ENCODE measurements around the gene GCK. TPM values are rescaled to one million over a fixed set of nuclear protein-coding genes. Genes with fewer than 3 reads are reported as not detected.
"Not testable (repeated sequence)": the region's sequence is repeated elsewhere in the genome, so short reads cannot be mapped to it uniquely, and the experiment has no call there.

GCK gene
- total RNA-seq, 1 donor from 2014 or later: 2.4 TPM

DNA sequence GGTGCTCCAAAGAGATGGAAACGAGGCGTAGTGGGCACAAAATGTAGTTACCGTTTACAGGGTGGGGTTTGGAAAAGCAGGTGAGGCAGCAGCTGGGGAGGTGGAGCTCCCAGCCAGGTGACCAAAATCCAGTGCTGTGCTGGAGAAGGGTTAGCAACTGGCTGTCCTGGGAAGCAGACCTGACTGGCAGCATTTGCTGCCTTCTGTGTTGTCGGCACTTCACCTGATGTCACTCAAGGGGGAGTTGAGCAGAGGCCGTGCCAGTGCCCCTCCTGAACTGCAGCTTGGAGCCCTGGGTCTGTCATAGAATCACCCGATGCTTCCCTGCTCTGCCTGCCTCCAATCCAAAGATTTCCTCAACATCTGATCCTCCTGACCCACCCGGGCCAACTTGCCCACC lies 12.8 kb downstream of the GCK start:
- H3K4me1 Mint-ChIP-seq (ENCODE audit: low read depth): no peaks in the 10 kb centered on the region
- intact Hi-C loops (cut with micrococcal nuclease): no loop called here
- H3K4me3 Mint-ChIP-seq: no peak overlapping the region
- no peak overlapping the region for H3K27ac Mint-ChIP-seq
- no peaks in the 10 kb centered on the region for H3K9me3 Mint-ChIP-seq
- H3K36me3 Mint-ChIP-seq (ENCODE audit: low read depth): no peaks in the 10 kb centered on the region
- no peak for DNase-seq (ENCODE audit: low spot score)
- peaks cover 21% of the 10 kb centered on the region for H3K27me3 Mint-ChIP-seq (ENCODE audit: insufficient read depth)

DNA sequence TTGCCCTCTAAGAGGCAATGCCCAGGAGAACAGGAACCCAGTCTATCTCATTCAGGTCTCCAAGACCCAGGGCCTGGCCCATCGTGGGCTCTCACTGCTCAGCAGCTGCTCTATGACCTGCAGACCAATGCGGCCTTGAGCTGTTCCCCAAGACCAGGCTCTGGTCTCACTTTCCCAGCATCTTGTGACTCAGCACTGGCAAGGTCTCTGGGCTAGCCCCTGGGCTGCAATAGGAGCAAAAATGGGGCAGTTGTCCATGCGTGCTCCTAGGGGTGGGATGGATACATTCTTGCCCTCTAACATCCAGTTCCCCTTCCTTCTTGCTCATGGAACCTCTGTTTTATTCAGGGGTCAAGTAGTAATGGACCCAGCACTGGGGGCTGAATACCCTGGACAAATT lies 13.5 kb downstream of the GCK start:
- peaks cover 21% of the 10 kb centered on the region for H3K27me3 Mint-ChIP-seq (ENCODE audit: insufficient read depth)
- no peaks in the 10 kb centered on the region for H3K9me3 Mint-ChIP-seq
- no peak for DNase-seq (ENCODE audit: low spot score)
- intact Hi-C loops (cut with micrococcal nuclease): no loop called here
- H3K36me3 Mint-ChIP-seq (ENCODE audit: low read depth): no peaks in the 10 kb centered on the region
- H3K4me1 Mint-ChIP-seq (ENCODE audit: low read depth): no peaks in the 10 kb centered on the region
- H3K27ac Mint-ChIP-seq: no peak overlapping the region
- no peak overlapping the region for H3K4me3 Mint-ChIP-seq

GRCh38 chr7:44174694-44174948 lies 14.6 kb downstream of the GCK start:
- H3K36me3 Mint-ChIP-seq (ENCODE audit: low read depth); DNase-seq (ENCODE audit: low spot score); H3K9me3 Mint-ChIP-seq; H3K4me1 Mint-ChIP-seq (ENCODE audit: low read depth); H3K4me3 Mint-ChIP-seq; intact Hi-C loops (cut with micrococcal nuclease); H3K27ac Mint-ChIP-seq: not testable (repeated sequence)
- peaks cover 19% of the 10 kb centered on the region for H3K27me3 Mint-ChIP-seq (ENCODE audit: insufficient read depth)

- no peak overlapping the region for H3K4me3 Mint-ChIP-seq
- no peak overlapping the region for H3K27ac Mint-ChIP-seq
- no peaks in the 10 kb centered on the region for H3K36me3 Mint-ChIP-seq (ENCODE audit: low read depth)
- intact Hi-C loops (cut with micrococcal nuclease): no loop called here
- DNase-seq (ENCODE audit: low spot score): no peak
- no peaks in the 10 kb centered on the region for H3K9me3 Mint-ChIP-seq
- H3K4me1 Mint-ChIP-seq (ENCODE audit: low read depth): no peaks in the 10 kb centered on the region
- H3K27me3 Mint-ChIP-seq (ENCODE audit: insufficient read depth): peaks cover 16% of the 10 kb centered on the region
Observed at GRCh38 chr7:44173911-44174693, 15.1 kb downstream of the GCK start.

DNA sequence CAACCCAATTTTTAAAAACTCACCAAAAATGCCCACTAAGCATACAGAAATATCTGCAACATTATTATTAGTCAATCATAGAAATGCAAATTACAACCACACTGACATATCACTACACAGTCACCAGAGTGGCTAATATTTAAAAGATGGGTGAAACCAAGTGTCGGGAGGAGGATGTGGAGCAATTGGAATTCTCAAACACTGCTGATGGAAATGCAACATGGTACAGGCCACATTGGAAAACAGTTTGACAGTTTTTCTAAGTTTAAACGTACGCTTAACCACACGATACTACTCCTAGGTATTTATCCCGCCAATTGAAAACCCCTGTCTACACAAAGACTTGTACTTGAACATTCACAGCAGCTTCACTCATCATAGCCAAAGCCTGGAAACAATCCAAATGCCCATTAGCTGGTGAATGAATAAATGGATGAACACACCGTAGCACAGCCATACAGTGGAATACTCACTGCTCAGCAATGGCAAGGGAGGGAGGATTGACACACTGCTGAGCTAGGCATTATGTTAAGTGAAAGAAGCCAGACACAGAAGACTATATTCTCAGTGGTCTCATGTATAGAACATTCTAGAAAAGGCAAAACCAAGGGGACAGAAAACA lies 16.3 kb downstream of the GCK start:
- H3K9me3 Mint-ChIP-seq: no peaks in the 10 kb centered on the region
- DNase-seq (ENCODE audit: low spot score): no peak
- H3K27me3 Mint-ChIP-seq (ENCODE audit: insufficient read depth): peaks cover 16% of the 10 kb centered on the region
- H3K4me3 Mint-ChIP-seq: no peak overlapping the region
- H3K36me3 Mint-ChIP-seq (ENCODE audit: low read depth): no peaks in the 10 kb centered on the region
- intact Hi-C loops (cut with micrococcal nuclease): no loop called here
- H3K27ac Mint-ChIP-seq: no peak overlapping the region
- no peaks in the 10 kb centered on the region for H3K4me1 Mint-ChIP-seq (ENCODE audit: low read depth)

- no peak for DNase-seq (ENCODE audit: low spot score)
- H3K36me3 Mint-ChIP-seq (ENCODE audit: low read depth): no peaks in the 10 kb centered on the region
- H3K9me3 Mint-ChIP-seq: no peaks in the 10 kb centered on the region
- no peak overlapping the region for H3K4me3 Mint-ChIP-seq
- intact Hi-C loops (cut with micrococcal nuclease): no loop called here
- peaks cover 16% of the 10 kb centered on the region for H3K27me3 Mint-ChIP-seq (ENCODE audit: insufficient read depth)
- H3K4me1 Mint-ChIP-seq (ENCODE audit: low read depth): no peaks in the 10 kb centered on the region
- no peak overlapping the region for H3K27ac Mint-ChIP-seq
Observed at GRCh38 chr7:44172352-44172751, 16.9 kb downstream of the GCK start.

DNA sequence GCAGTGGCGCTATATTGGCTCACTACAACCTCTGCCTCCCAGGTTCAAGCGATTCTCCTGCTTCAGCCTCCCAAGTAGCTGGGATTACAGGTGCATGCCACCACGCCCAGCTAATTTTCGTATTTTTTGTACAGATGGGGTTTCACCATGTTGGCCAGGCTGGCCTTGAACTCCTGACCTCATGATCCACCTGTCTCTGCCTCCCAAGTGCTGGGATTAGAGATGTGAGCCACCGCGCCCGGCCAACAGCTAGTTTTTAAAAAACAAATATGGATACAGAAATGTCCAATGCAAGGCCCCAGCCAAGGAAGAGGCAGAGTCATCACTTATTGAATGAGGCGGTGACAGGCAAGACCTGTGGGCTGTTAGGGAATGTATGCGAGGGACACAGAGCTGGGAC lies 17.3 kb downstream of the GCK start:
- intact Hi-C loops (cut with micrococcal nuclease); DNase-seq (ENCODE audit: low spot score); H3K4me3 Mint-ChIP-seq; H3K4me1 Mint-ChIP-seq (ENCODE audit: low read depth); H3K27ac Mint-ChIP-seq; H3K9me3 Mint-ChIP-seq; H3K36me3 Mint-ChIP-seq (ENCODE audit: low read depth): not testable (repeated sequence)
- peaks cover 16% of the 10 kb centered on the region for H3K27me3 Mint-ChIP-seq (ENCODE audit: insufficient read depth)

DNA sequence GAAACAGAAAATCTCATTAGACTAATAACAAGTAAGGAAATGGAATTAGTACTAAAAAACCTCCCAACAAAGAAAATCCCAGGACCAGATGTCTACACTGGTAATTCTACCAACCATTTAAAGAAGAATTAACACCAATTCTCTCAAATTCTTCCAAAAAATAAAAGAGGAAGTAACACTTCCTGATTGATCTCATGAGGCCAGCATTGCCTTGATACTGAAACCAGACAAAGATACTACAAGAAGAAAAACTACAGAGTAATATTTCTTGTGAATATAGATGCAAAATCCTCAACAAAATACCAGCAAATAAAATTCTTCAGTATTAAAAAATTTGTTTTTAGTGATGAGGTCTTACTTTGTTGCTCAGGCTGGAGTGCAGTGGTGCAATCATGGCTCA lies 21.3 kb downstream of the GCK start:
- no peak for DNase-seq (ENCODE audit: low spot score)
- Mint-ChIP-seq H3K4me3 (no peak overlapping the region), H3K4me1 (ENCODE audit: low read depth) (no peaks in the 10 kb centered on the region), H3K9me3 (no peaks in the 10 kb centered on the region), H3K27me3 (ENCODE audit: insufficient read depth) (peaks cover 10% of the 10 kb centered on the region), H3K27ac (no peak overlapping the region), H3K36me3 (ENCODE audit: low read depth) (no peaks in the 10 kb centered on the region)
- intact Hi-C loops (cut with micrococcal nuclease): no loop called here

- peaks cover 6% of the 10 kb centered on the region for H3K27me3 Mint-ChIP-seq (ENCODE audit: insufficient read depth)
- no peak overlapping the region for H3K27ac Mint-ChIP-seq
- no peaks in the 10 kb centered on the region for H3K36me3 Mint-ChIP-seq (ENCODE audit: low read depth)
- no peak overlapping the region for H3K4me3 Mint-ChIP-seq
- intact Hi-C loops (cut with micrococcal nuclease): no loop called here
- no peaks in the 10 kb centered on the region for H3K4me1 Mint-ChIP-seq (ENCODE audit: low read depth)
- no peak for DNase-seq (ENCODE audit: low spot score)
- H3K9me3 Mint-ChIP-seq: no peaks in the 10 kb centered on the region
Observed at GRCh38 chr7:44163591-44163990, 25.6 kb downstream of the GCK start.

DNA sequence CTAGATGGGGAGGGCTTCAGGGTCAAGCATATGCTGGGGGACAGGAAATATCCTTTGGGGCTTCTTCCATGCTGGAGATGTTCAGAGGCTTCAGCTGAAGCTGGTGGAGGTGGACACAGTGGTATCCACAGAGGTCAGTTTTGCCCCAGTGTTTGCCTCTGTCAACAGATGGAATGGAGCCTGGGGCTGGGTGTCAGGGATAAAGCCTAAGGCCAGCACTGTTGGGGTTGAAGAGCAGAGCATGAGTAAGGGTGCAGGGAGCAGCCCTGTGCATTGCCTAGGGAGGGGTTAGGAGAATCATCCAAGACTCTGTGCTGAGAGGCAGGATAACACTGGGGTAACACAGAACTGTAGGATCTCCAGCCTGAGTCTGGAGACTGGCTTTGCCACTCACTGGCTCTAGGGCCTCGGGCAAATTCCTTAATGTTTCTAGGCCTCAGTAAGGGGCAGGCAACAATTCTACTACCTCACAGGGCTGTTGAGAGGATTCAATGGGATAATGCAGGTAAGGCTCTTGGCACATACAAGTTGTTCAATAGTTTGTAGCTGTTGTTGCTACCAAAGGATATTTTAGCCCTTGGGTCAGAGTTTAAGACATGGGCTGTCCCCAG lies 26.3 kb downstream of the GCK start:
- no peaks in the 10 kb centered on the region for H3K36me3 Mint-ChIP-seq (ENCODE audit: low read depth)
- no peaks in the 10 kb centered on the region for H3K4me1 Mint-ChIP-seq (ENCODE audit: low read depth)
- DNase-seq (ENCODE audit: low spot score): no peak
- H3K27ac Mint-ChIP-seq: no peak overlapping the region
- no peaks in the 10 kb centered on the region for H3K9me3 Mint-ChIP-seq
- intact Hi-C loops (cut with micrococcal nuclease): no loop called here
- H3K27me3 Mint-ChIP-seq (ENCODE audit: insufficient read depth): peaks cover 6% of the 10 kb centered on the region
- H3K4me3 Mint-ChIP-seq: no peak overlapping the region

DNA sequence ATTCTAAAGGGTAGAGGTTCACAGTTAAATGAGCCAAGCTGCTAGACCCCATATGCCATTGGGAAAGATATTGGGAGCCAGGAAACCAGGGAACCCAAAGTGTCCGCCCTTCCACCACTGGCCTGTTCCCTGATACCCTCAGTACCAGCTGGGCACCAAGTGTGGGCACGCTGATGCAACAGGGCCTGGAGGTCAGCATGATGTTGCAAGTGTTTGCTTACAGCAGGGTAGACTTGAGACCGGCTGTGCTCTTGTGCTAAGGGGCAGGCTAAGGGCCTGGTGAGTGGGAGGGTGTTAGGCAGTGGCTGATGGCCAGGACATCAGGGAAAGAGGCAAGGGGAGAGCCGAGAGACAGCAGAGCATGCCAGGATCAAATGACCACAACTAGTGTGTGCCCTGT lies 27.1 kb downstream of the GCK start:
- Mint-ChIP-seq H3K9me3 (no peaks in the 10 kb centered on the region), H3K4me3 (no peak overlapping the region), H3K27me3 (ENCODE audit: insufficient read depth) (peaks cover 6% of the 10 kb centered on the region), H3K36me3 (ENCODE audit: low read depth) (no peaks in the 10 kb centered on the region), H3K27ac (no peak overlapping the region), H3K4me1 (ENCODE audit: low read depth) (no peaks in the 10 kb centered on the region)
- intact Hi-C loops (cut with micrococcal nuclease): no loop called here
- no peak for DNase-seq (ENCODE audit: low spot score)

DNA sequence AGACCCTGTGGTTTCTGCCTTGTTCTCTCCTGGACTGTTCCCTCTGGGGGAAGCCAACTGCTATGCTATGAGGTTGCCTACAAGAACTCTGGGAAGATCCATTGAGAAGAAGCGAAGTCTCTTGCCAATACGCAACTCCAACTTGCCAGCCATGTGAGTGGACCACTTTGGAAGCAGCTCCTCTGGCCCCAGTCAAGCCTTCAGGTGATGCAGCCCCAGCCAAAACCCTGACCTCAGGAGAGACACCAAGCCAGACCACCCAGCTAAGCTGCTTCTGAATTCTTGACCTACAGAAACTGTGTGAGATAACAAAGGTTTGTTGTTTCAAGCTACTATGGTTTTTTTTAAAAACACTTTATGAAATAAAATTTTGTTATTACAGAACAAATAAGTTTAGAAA lies 27.9 kb downstream of the GCK start:
- no peak for DNase-seq (ENCODE audit: low spot score)
- H3K9me3 Mint-ChIP-seq: no peaks in the 10 kb centered on the region
- no peak overlapping the region for H3K27ac Mint-ChIP-seq
- no peak overlapping the region for H3K4me3 Mint-ChIP-seq
- intact Hi-C loops (cut with micrococcal nuclease): no loop called here
- no peaks in the 10 kb centered on the region for H3K4me1 Mint-ChIP-seq (ENCODE audit: low read depth)
- H3K36me3 Mint-ChIP-seq (ENCODE audit: low read depth): no peaks in the 10 kb centered on the region
- H3K27me3 Mint-ChIP-seq (ENCODE audit: insufficient read depth): peaks cover 6% of the 10 kb centered on the region

DNA sequence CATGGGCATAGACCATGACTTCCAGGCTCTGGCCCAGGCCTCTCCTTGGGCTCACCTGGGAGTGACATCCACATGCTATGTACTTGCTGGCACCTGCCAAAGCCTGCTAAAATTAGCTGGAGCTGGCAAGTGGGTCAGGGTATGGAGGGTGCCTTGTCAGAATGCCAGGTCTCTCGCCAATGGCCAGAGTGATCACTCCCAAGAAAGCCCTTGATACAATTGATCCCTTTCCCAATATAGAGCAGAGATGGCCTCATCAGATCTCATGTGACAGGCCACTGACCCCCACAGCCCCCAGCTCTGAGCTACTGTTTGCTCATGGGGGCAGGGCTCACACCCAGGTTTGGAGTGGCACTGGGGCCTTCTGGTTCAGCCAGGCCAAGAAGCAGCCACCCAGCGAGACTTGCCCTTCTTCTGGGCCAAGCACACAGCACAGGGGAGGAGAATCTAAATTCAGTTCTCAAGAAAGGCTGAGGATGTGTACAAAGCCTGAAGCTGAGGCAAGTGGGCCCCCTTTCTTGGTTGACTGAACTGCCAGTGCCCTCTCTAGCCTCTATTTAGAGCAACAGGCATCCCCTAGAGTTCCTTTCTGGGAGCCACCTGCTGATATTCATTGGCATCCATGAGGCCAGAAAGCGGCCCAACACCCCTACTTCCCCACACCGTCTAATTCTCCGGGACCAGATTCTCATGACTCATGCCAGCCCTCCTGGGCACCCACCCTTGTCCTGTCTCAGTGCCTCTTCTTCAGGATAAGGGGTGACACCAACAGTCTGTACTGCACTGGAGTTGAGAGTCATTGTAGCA lies 29.2 kb downstream of the GCK start:
- Mint-ChIP-seq H3K9me3 (no peaks in the 10 kb centered on the region), H3K4me1 (ENCODE audit: low read depth) (no peaks in the 10 kb centered on the region), H3K27ac (no peak overlapping the region), H3K4me3 (no peak overlapping the region), H3K27me3 (ENCODE audit: insufficient read depth) (peaks cover 6% of the 10 kb centered on the region), H3K36me3 (ENCODE audit: low read depth) (no peaks in the 10 kb centered on the region)
- DNase-seq (ENCODE audit: low spot score): no peak
- intact Hi-C loops (cut with micrococcal nuclease): no loop called here
